ENCODE data around the gene KLK14. TPM values are rescaled to one million over a fixed set of nuclear protein-coding genes. Genes with fewer than 3 reads are reported as not detected.

KLK14 gene
- total RNA-seq, 1 donor: not detected

- no peak overlapping the region for H3K4me3 ChIP-seq (ENCODE audit: low read depth, low read length)
- TF ChIP-seq CTCF (IDR thresholded peaks at IDR 0.05; ENCODE audit: insufficient read depth, low read depth, low read length): no peak
- no peak for DNase-seq (ENCODE audit: low read depth)
Observed at GRCh38 chr19:51125421-51126075, 42.9 kb upstream of the KLK14 start.

GRCh38 chr19:51124729-51125128, 42.0 kb upstream of the KLK14 start, which contains the start of gene SIGLEC9:
Gene SIGLEC9 (plus strand): TSS chr19:51124906. CDS start chr19:51124975, 69 bp downstream.
- no peak for TF ChIP-seq CTCF (IDR thresholded peaks at IDR 0.05; ENCODE audit: insufficient read depth, low read depth, low read length)
- H3K4me3 ChIP-seq (ENCODE audit: low read depth, low read length): no peak within 1 kb of the TSS
- DNase-seq (ENCODE audit: low read depth): no peak

- no peak for DNase-seq (ENCODE audit: low read depth)
- TF ChIP-seq CTCF (IDR thresholded peaks at IDR 0.05; ENCODE audit: insufficient read depth, low read depth, low read length): no peak
- no peak overlapping the region for H3K4me3 ChIP-seq (ENCODE audit: low read depth, low read length)
Observed at GRCh38 chr19:51124216-51124615, 41.5 kb upstream of the KLK14 start.

- no peak for DNase-seq (ENCODE audit: low read depth)
- no peak overlapping the region for H3K4me3 ChIP-seq (ENCODE audit: low read depth, low read length)
- no peak for TF ChIP-seq CTCF (IDR thresholded peaks at IDR 0.05; ENCODE audit: insufficient read depth, low read depth, low read length)
Observed at GRCh38 chr19:51123802-51124201, 41.1 kb upstream of the KLK14 start.

- DNase-seq (ENCODE audit: low read depth): no peak
- TF ChIP-seq CTCF (IDR thresholded peaks at IDR 0.05; ENCODE audit: insufficient read depth, low read depth, low read length): no peak
- no peak overlapping the region for H3K4me3 ChIP-seq (ENCODE audit: low read depth, low read length)
Observed at GRCh38 chr19:51123381-51123800, 40.7 kb upstream of the KLK14 start.

- TF ChIP-seq CTCF (IDR thresholded peaks at IDR 0.05; ENCODE audit: insufficient read depth, low read depth, low read length): no peak
- H3K4me3 ChIP-seq (ENCODE audit: low read depth, low read length): no peak overlapping the region
- no peak for DNase-seq (ENCODE audit: low read depth)
Observed at GRCh38 chr19:51122112-51122981, 39.7 kb upstream of the KLK14 start.

All from fibroblast of villous mesenchyme (primary cell).